ENCODE measurements around the gene UCKL1.
"Not testable (repeated sequence)": the region's sequence is repeated elsewhere in the genome, so short reads cannot be mapped to it uniquely, and the experiment has no call there.

Gene UCKL1

GRCh38 chr20:63931735-63932134, 24.5 kb downstream of the UCKL1 start:
- Histone ChIP-seq H3K79me1 (ENCODE audit: low read length) (no peaks in the 10 kb centered on the region), H3K79me2 (ENCODE audit: control insufficient read depth, insufficient read depth, low read length, poor library complexity) (no peaks in the 10 kb centered on the region), H2BK12ac (ENCODE audit: low read length) (no peak overlapping the region), H2AFZ (ENCODE audit: insufficient read depth, low read length, poor library complexity) (no peak overlapping the region), H3K27me3 (ENCODE audit: insufficient read depth, low read length) (no peaks in the 10 kb centered on the region), H4K8ac (ENCODE audit: low read depth, low read length) (no peak overlapping the region), H3K36me3 (ENCODE audit: control insufficient read depth in 1 of 2, insufficient read depth in 2 of 2, low read length in 2 of 2) (peaks cover 75 to 79% of the 10 kb centered on the region in 2 experiments), H2BK5ac (ENCODE audit: low read depth, low read length, poor library complexity) (no peak overlapping the region), H3K9ac (ENCODE audit: low read length) (no peak overlapping the region), H3K4me3 (ENCODE audit: low read depth, low read length) (no peak overlapping the region), H3K23ac (ENCODE audit: low read length) (no peak overlapping the region), H3K4me1 (ENCODE audit: control insufficient read depth in 1 of 2, insufficient read depth in 2 of 2, low read length in 2 of 2) (no peaks in the 10 kb centered on the region), H2BK120ac (ENCODE audit: insufficient read depth, low read length, poor library complexity) (no peak overlapping the region), H3K27ac (ENCODE audit: low read depth, low read length) (no peak overlapping the region), H3K4ac (ENCODE audit: low read depth, low read length) (no peak overlapping the region), H3K18ac (ENCODE audit: low read length) (no peak overlapping the region), H4K91ac (ENCODE audit: low read depth, low read length) (no peak overlapping the region), H4K12ac (ENCODE audit: low read depth, low read length) (no peak overlapping the region), H3K14ac (ENCODE audit: low read length) (no peak overlapping the region), H3K4me2 (ENCODE audit: low read length) (no peak overlapping the region), H2AK5ac (ENCODE audit: low read length) (no peak overlapping the region), H3K9me3 (ENCODE audit: insufficient read depth, low read depth, low read length) (peaks cover 3% of the 10 kb centered on the region)
- no CpG with 5 or more reads among the region's 19 CpGs for WGBS (ENCODE audit: extremely low coverage, insufficient coverage, insufficient read length)
- DNase-seq, result no peak

GRCh38 chr20:63930971-63931553, 25.2 kb downstream of the UCKL1 start:
- no peak overlapping the region for H3K27ac ChIP-seq (ENCODE audit: low read depth, low read length)
- H3K27me3 ChIP-seq (ENCODE audit: insufficient read depth, low read length), result no peaks in the 10 kb centered on the region
- H3K36me3 ChIP-seq (ENCODE audit: control insufficient read depth in 1 of 2, insufficient read depth in 2 of 2, low read length in 2 of 2), result peaks cover 76 to 80% of the 10 kb centered on the region in 2 experiments
- no peak overlapping the region for H3K4me2 ChIP-seq (ENCODE audit: low read length)
- H3K4me1 ChIP-seq (ENCODE audit: control insufficient read depth in 1 of 2, insufficient read depth in 2 of 2, low read length in 2 of 2), result no peaks in the 10 kb centered on the region
- H3K14ac ChIP-seq (ENCODE audit: low read length), result no peak overlapping the region
- no peak overlapping the region for H2BK5ac ChIP-seq (ENCODE audit: low read depth, low read length, poor library complexity)
- no peak overlapping the region for H4K91ac ChIP-seq (ENCODE audit: low read depth, low read length)
- no peak overlapping the region for H3K23ac ChIP-seq (ENCODE audit: low read length)
- no peak overlapping the region for H2BK120ac ChIP-seq (ENCODE audit: insufficient read depth, low read length, poor library complexity)
- DNase-seq, result no peak
- H2BK12ac ChIP-seq (ENCODE audit: low read length), result no peak overlapping the region
- no peak overlapping the region for H2AFZ ChIP-seq (ENCODE audit: insufficient read depth, low read length, poor library complexity)
- H3K18ac ChIP-seq (ENCODE audit: low read length), result no peak overlapping the region
- no peak overlapping the region for H3K9ac ChIP-seq (ENCODE audit: low read length)
- H3K4ac ChIP-seq (ENCODE audit: low read depth, low read length), result no peak overlapping the region
- H4K12ac ChIP-seq (ENCODE audit: low read depth, low read length), result no peak overlapping the region
- no peaks in the 10 kb centered on the region for H3K79me2 ChIP-seq (ENCODE audit: control insufficient read depth, insufficient read depth, low read length, poor library complexity)
- H3K4me3 ChIP-seq (ENCODE audit: low read depth, low read length), result no peak overlapping the region
- no peak overlapping the region for H4K8ac ChIP-seq (ENCODE audit: low read depth, low read length)
- peaks cover 3% of the 10 kb centered on the region for H3K9me3 ChIP-seq (ENCODE audit: insufficient read depth, low read depth, low read length)
- no CpG with 5 or more reads among the region's 37 CpGs for WGBS (ENCODE audit: extremely low coverage, insufficient coverage, insufficient read length)
- no peak overlapping the region for H2AK5ac ChIP-seq (ENCODE audit: low read length)
- no peaks in the 10 kb centered on the region for H3K79me1 ChIP-seq (ENCODE audit: low read length)

GRCh38 chr20:63929473-63929883, 26.7 kb downstream of the UCKL1 start:
- H3K9me3 ChIP-seq (ENCODE audit: insufficient read depth, low read depth, low read length); H3K23ac ChIP-seq (ENCODE audit: low read length); H2BK12ac ChIP-seq (ENCODE audit: low read length); H3K79me1 ChIP-seq (ENCODE audit: low read length); H3K4me2 ChIP-seq (ENCODE audit: low read length); H3K14ac ChIP-seq (ENCODE audit: low read length); H3K4ac ChIP-seq (ENCODE audit: low read depth, low read length); H3K4me3 ChIP-seq (ENCODE audit: low read depth, low read length); H2BK5ac ChIP-seq (ENCODE audit: low read depth, low read length, poor library complexity); H4K12ac ChIP-seq (ENCODE audit: low read depth, low read length); H3K27me3 ChIP-seq (ENCODE audit: insufficient read depth, low read length); H2BK120ac ChIP-seq (ENCODE audit: insufficient read depth, low read length, poor library complexity); H3K4me1 ChIP-seq (ENCODE audit: control insufficient read depth in 1 of 2, insufficient read depth in 2 of 2, low read length in 2 of 2); H4K8ac ChIP-seq (ENCODE audit: low read depth, low read length); H3K18ac ChIP-seq (ENCODE audit: low read length); H3K9ac ChIP-seq (ENCODE audit: low read length); DNase-seq; H3K79me2 ChIP-seq (ENCODE audit: control insufficient read depth, insufficient read depth, low read length, poor library complexity); H2AK5ac ChIP-seq (ENCODE audit: low read length); H4K91ac ChIP-seq (ENCODE audit: low read depth, low read length); H3K27ac ChIP-seq (ENCODE audit: low read depth, low read length); H2AFZ ChIP-seq (ENCODE audit: insufficient read depth, low read length, poor library complexity): not testable (repeated sequence)
- H3K36me3 ChIP-seq (ENCODE audit: control insufficient read depth in 1 of 2, insufficient read depth in 2 of 2, low read length in 2 of 2), result peaks cover 60 to 69% of the 10 kb centered on the region in 2 experiments
- WGBS (ENCODE audit: extremely low coverage, insufficient coverage, insufficient read length), result no CpG with 5 or more reads among the region's 31 CpGs

DNA sequence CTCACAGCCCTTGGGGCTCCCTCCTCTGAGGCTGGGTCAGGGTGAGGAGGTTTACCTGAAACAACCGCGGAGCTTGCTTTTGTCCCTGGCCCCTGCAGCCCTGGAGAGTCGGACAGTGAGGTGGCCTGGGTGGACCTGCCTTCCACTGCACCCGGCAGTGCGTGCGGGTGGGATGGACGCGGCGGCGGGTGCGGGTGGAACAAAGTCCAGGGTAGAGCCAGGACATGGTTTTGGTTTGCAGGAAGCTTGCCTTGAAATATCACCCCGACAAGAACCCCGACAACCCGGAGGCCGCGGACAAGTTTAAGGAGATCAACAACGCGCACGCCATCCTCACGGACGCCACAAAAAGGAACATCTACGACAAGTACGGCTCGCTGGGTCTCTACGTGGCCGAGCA, 27.1 kb downstream of the UCKL1 start:
- no peak overlapping the region for H3K14ac ChIP-seq (ENCODE audit: low read length)
- H4K91ac ChIP-seq (ENCODE audit: low read depth, low read length), result no peak overlapping the region
- no peak overlapping the region for H3K9ac ChIP-seq (ENCODE audit: low read length)
- no peak overlapping the region for H2BK5ac ChIP-seq (ENCODE audit: low read depth, low read length, poor library complexity)
- H3K4me3 ChIP-seq (ENCODE audit: low read depth, low read length), result no peak overlapping the region
- no CpG with 5 or more reads among the region's 26 CpGs for WGBS (ENCODE audit: extremely low coverage, insufficient coverage, insufficient read length)
- DNase-seq, result no peak
- H3K4me1 ChIP-seq (ENCODE audit: control insufficient read depth in 1 of 2, insufficient read depth in 2 of 2, low read length in 2 of 2), result no peaks in the 10 kb centered on the region
- no peak overlapping the region for H4K12ac ChIP-seq (ENCODE audit: low read depth, low read length)
- peaks cover 58 to 67% of the 10 kb centered on the region in 2 experiments for H3K36me3 ChIP-seq (ENCODE audit: control insufficient read depth in 1 of 2, insufficient read depth in 2 of 2, low read length in 2 of 2)
- no peak overlapping the region for H3K23ac ChIP-seq (ENCODE audit: low read length)
- H2AK5ac ChIP-seq (ENCODE audit: low read length), result no peak overlapping the region
- H3K4ac ChIP-seq (ENCODE audit: low read depth, low read length), result no peak overlapping the region
- H3K4me2 ChIP-seq (ENCODE audit: low read length), result no peak overlapping the region
- no peaks in the 10 kb centered on the region for H3K79me1 ChIP-seq (ENCODE audit: low read length)
- no peak overlapping the region for H2BK120ac ChIP-seq (ENCODE audit: insufficient read depth, low read length, poor library complexity)
- no peak overlapping the region for H3K18ac ChIP-seq (ENCODE audit: low read length)
- no peak overlapping the region for H3K27ac ChIP-seq (ENCODE audit: low read depth, low read length)
- no peaks in the 10 kb centered on the region for H3K27me3 ChIP-seq (ENCODE audit: insufficient read depth, low read length)
- no peak overlapping the region for H2AFZ ChIP-seq (ENCODE audit: insufficient read depth, low read length, poor library complexity)
- H3K9me3 ChIP-seq (ENCODE audit: insufficient read depth, low read depth, low read length), result peaks cover 3% of the 10 kb centered on the region
- H4K8ac ChIP-seq (ENCODE audit: low read depth, low read length), result no peak overlapping the region
- H3K79me2 ChIP-seq (ENCODE audit: control insufficient read depth, insufficient read depth, low read length, poor library complexity), result no peaks in the 10 kb centered on the region
- no peak overlapping the region for H2BK12ac ChIP-seq (ENCODE audit: low read length)
